Activated effector memory CD4-positive, alpha-beta T cell treated with anti-CD3 and anti-CD28 coated beads, Interleukin-2, amount 50 U/mL, for 16 hours (primary cell): ENCODE measurements around the gene RGS6.

ENCODE experiments used
- DNase-seq: peaks from one replicate; pipeline ENCODE4 v3.0.0-alpha.2; 2020

The RGS6 gene

DNA sequence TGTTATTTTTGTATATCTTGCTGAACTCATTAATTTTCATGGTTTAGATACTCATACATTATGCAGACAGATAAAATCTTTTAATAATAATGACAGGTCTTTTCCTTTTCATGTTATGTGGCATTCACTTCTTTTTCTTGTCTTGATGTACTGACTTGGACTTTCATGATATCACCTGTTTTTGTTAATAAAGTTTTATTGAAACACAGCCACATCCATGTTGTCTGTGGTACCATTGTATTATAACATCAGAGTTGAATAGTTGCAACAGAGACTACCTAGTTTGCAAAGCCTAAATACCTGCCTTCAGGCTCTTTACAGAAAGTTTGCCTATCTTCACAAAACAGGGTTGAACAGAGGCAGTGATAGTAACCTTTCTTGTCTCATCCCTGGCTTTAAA is 85.1 kb downstream of the RGS6 start:
- DNase-seq: no peak

DNA sequence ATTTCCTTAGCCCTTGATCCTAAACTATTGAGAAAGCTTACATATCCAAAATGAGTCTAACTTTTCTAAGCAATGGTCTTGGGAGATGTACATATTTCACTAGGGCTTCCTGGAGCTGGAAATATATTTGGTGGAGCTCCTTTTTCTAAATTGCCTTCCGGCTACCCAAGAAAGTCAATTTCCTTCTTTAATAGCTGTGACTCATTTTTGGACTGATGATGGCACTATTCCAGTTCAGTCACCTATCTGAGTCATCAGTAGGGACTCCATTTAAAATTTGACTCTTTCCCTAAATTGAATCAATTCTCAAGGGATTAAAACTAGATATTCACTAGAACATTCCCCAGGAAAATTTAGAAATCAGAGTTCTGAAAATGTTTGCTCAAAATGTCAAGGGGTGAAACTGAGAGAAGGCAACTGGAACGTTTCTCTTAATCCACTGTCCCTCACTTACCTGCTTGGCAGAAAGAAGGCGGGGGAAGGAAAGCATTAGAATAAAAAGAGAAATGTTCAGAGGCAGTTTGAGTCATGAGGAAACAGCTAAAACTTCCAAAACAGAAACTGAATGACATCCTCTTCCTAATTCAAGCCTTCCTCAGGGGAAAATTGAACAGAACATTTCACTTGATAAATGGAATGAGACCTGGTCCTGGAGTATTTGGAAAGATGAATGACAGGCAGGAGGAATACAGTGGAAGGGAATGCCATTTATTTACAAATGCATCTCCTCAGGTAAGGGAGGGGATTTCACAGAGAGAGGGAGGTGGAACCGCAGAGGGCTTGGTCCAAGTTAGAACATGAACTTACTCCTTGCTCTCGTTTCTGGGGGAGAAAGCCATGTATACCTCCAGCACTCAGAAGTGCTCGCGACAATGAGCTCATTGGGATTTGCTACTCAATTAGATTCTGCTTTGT is 91.2 kb downstream of the RGS6 start:
- no peak for DNase-seq

DNA sequence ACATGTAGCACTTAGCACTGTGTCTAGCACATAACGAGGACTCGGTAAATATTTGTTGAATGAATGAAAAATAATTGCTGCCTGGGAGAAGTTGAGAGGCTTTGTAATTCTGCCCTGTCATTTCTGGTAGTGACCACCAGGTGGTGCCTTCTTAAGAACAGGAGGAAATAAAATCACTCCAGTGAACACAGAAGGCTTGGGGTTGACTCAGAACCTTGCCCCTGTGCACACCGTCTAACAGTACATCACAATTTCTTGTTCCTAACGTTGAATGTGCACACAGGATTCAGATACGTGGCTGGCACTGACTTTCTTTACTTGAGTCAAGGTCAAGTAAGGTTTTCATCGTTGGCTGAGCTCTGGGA is 91.8 kb downstream of the RGS6 start:
- peak; percentile 69 for DNase-seq

DNA sequence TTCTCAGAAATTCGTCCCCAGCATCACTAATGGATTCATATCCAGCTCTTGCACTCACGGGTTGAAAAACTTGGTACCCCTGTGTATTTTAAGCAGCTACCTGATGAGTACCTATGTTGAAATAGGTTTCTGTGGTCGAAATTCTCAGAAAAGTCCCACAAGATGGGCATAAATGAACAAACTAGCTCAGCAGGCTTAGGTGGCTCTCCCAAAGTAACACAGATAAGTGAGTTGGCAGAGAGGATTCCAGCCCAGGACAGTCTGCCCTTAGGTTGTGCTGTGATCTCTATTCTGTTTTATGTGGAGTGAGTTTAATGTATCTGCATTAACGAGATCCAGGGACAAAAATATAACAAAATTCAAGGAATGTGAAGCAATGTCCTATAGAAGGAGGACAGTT is 92.3 kb downstream of the RGS6 start:
- DNase-seq: no peak

DNA sequence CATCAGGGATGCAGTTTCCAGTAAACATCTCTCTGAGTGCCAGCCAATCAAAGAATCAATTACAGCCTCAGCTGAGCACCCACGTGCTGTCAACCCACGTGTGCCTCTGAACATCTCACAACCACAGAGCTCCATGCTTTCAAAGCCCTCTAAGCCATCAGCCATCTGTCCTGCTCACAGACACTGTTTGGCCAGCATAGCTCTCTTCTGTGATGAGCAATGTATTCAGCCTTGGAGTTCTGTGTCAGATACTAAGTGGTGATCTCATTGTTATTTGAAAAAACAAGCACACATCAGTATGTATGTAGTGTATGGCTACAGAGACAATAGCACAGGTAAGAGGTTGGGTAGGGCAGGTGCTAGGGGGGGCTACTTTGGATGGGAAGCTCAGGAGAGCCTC is 94.3 kb downstream of the RGS6 start:
- no peak for DNase-seq

DNA sequence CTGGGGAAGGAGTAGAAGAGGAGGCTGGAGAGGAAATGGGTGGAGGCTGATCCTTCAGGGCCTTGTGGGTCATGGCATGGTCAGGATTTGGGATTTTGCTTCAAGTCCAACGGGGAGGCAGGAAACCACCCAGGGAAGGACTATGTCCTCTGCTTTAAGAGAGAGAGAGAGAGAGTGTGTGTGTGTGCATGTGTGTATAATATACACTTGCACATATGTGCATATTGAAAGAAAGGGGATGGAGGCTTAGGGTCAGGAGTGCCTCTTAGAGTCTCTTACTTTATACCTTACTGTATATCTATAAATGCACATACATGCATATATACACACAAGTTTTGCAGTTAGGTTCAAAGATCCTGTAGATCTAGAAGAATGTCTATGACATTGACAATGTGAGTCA is 94.8 kb downstream of the RGS6 start:
- DNase-seq: no peak

DNA sequence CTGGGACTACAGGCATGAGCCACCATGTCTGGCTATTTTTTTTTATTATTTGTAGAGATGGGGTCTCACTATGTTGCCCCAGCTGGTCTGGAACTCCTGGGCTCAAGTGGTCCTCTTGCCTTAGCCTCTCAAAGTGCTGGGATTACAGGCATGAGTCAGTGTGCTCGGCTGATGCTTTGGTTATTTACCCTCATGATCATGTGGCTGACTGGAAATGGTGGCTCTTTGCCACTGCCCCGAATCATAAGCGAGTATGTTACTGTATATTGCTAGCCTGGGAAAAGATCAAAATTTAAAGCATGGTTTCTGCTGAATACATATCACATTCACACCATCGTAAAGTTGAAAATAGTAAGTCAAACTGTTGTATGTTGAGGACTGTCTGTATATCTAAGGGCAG is 101.1 kb downstream of the RGS6 start:
- no peak for DNase-seq

DNA sequence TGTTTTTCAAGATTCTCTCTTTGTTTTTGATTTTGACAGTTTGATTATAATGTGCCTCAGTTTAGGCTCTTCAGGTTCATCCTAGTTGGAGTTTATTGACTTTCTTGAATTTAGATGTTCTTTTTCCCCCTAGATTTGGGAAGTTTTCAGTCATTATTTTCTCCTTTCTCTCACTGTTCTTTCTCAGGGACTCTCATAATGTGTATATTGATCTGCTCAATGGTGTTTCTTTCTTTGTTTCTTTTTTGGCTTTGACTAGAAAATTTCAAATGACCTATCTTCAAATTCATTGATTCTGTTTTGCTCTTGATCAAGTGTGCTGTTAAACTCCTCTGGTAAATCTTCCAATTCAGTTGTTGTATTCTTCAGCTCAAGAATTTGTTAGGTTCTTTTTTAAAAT is 108.3 kb downstream of the RGS6 start:
- DNase-seq: no peak

DNA sequence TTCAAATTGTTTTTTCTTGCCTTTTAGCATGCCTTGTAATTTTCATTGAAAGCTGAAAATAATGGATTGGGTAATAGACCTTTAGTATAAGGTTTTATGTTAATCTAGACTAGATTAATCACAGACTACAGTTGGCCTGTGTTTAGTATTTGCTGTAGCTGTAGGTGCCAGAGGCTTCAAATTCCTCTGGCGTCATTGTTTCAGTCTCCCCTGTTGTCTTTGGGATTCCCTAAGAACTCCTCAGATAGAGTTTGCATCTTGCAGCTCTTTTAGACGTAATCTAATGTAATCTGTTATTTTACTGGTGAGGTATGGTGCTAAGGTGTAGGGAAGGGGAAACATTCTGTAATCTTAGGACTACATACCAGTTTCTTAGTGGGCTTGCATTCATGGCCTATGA is 113.0 kb downstream of the RGS6 start:
- no peak for DNase-seq

DNA sequence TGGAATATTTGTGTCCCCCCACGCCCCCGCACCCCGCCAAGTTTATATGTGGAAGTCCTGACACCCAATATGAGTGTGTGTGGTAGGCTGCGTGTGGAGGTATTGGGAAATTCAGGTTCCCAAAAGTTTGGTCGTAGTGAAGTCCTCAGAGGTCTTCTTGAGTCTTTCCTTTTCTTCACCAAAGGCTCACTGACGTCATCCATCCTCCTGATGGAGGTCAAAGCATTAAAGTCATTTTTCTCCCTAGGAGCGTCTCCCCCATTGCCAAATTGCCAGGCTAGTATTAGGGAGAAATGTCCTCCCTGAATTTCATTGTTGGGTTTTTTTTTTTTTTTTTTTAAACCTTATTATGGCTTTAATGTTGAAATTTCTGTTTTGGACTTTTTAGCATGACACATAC is 113.7 kb downstream of the RGS6 start:
- no peak for DNase-seq

DNA sequence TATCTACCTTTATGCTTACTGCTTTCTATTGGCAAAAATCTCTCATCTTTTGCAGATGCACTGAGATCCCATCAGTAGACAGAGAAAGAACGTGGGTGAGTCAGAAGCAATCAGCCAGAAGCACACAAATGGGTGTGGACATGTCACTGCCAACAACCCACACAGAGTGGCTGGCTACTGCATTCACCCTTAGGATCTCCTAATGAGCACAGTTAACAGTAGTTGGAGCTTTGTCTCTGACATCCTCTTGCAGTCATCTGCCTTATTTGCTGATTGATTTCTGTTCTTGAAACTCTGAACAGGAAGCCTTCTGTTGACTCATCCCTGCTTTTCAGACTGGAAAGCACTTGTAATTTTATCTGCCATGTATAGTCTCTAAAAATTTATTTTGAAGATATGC is 117.2 kb downstream of the RGS6 start:
- peak; percentile 64 for DNase-seq

DNA sequence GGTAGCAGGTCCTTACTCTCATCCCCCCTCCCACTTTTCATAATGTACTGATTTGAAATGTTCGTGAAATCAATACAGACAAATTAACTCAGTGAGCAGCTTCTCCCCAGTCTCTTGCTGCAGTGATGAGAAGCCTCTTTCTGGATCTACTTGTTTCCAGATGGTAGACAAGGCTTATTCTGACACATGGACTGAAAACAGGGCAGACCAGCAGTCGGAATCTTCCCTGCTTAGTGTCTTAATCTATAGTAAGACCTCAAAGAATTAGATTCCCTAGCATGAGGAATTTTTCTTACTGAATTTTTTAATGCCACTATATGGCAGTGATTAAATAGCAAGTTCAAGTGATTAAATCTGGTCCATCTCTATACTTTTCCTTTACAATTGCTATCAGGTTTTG is 120.1 kb downstream of the RGS6 start:
- DNase-seq: no peak

DNA sequence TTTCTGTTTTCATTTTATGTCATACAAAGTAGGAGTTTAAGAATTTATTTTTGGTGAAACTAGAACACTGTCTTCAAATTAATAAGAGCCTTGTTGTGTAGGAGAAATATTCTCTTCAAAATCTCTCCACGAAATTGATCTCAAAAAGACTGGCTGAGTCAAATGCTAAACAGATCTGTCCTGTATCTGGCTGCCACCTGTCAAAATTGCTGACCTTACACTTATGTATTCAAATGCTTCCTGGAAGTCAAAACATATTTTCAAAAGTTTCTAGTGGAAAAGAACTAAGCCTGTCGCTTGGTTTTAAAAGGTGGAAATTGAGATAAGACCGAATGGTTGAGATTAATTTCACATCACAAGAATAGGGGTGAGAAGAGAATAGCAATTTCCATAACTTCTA is 121.4 kb downstream of the RGS6 start:
- DNase-seq: no peak

DNA sequence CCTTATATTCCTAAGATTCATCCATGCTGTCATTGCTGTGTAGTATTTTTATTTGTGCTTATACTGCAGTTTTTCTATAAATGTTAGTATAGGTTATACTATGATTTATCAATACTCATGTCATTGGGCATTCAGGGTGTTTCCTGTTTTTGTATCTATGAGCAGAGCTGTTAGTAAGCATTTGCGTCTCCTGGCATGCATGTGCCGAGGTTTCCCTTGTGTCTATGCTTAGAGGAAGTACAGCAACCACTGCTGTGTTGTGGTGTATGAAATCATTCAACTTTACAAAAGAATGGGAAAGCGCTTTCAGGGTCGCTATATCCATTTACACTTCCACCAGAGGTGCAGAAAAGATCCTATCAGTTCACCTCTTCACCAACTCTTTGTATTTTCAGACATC is 122.7 kb downstream of the RGS6 start:
- DNase-seq: no peak

DNA sequence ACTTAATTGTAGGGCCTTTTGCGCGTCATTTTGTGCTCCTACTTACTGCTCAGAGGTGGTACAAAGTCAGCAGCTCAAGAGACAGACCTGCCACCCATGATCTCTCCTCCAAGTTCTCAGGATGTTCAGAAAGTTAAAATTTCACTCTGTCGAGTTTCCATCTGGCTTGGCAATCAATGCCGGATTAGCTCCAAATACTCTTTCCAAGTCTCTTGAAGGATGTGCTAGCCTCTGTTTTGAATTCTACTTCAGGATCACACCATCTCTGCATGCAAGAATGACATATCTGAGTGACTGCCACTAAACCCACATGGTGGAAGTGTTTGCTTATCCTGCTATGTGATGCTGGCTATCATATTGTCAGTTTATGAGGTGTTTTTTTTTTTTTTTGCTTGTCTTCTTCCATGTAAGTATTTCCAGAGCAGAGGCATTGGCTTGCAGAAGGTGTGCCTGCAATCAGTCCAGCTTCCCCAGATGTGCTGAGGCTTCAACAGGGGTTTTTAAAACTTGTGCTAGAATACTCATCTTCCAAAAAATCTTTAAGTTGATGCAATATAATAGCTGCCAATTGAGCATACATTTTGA is 125.6 kb downstream of the RGS6 start:
- no peak for DNase-seq

DNA sequence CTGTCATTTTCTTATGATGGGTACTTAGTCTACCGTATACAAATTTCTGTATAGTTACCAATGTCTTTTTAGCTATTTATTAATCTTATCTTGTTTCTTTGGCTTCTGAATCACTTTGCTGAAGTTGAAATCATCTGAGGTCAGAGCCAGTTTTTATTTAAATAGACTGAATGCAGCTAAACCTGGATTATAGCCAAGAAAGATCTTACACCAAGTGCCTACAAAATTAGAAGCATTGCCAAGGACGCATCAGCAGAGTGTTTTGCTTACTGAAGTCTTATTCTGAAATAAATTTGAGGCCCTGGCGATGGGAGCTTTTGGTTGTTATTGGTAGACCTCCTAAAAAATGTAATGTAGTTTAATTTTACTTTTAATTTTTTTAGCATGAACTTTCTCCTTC is 128.2 kb downstream of the RGS6 start:
- DNase-seq: no peak

DNA sequence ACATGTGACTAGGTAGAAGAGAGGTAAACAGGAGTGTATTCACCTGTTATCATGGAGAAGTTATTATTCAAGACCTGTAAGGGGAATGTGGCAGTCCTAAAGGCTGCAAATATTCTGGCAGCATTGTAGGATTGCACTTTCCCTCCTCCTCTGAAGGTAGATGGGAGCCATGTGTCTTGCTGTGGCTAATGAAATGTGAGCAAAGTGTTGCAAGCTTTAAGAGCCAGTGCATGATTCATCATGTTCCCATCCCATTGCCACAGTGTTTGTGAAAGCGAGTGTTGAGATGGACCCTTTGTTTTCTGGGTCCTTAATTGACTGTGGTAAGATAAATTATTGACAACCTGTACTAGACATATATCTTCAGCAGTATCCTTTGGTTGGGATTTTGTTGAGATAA is 128.7 kb downstream of the RGS6 start:
- no peak for DNase-seq

DNA sequence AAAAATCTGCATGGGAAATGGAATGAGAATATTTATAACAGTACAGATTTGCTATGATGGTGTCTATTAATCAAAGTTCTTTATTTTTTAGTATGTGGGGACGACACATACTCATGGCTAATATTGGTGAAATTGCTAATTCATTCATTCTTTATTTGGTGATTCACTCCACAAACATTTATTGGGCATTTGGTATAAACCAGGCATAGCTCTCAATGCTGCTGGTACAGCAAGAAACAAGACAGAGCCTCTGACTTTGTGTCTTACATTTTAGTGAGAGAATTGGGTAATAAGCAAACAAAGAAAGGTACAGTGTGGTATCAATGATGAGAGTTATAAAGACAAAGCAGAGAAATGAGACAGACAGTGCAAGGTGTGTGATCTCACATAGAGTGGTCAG is 129.5 kb downstream of the RGS6 start:
- no peak for DNase-seq

DNA sequence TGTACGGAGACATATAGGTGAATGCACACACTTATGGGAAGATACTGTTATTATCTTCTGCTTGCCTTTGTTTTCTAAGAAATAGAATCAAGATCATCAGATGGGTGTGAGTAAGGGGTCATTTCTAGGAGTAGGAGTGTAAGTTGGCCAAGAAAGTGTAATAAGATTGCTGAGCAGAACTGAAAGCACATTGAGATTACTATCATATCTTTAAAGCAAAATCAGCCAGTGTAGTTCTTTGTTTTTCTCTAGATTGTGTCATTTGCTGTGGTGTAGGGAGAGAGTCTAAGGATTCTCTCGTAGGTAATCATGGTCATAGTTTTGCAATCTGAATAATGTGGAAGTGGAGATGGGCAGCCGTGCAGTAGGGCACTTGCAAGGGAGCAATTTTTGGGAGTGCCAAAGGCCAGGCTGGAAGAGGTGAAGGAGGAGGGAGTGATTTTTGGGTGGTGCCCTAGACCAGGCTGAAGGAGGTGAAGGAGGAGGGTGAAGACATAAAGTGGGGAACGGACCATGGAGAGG is 131.6 kb downstream of the RGS6 start:
- DNase-seq: no peak

DNA sequence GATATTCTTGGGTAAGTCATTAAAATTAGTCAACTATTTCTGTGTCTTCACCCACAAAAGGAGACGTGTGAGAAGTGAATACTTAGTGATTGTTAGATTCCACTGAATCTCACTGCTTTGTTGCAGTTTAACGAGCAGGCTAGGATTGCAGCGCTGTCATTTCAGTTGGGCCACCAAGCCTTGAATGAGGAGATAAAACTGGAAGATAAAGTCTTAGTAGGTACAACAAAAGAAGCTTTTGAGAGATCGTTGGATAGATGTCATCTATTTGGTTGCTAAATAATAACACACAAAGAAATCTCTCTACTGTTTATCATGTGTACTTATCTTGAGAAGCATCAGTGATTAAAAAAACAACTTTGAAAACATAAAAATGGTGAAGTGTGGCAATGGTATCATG is 132.3 kb downstream of the RGS6 start:
- no peak for DNase-seq

DNA sequence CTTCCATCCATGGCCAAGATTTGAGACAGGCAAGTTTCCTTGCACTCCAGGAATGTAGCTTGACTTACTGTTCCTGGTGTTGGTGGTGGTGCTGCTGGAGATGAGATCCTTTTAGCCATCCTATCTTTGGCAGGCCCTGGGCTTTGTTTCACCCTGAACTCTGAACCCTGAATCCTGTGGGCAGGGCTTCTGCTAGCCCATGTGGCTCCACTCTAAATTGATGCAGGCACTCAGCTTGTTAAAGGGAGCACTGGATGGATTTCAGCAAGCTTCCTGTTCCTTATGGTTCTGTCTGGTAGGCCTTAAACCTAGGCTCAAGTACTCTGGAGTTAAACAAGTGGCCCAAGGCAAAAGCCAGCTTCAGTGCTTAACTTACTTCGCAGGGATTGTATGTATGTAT is 138.2 kb downstream of the RGS6 start:
- no peak for DNase-seq

DNA sequence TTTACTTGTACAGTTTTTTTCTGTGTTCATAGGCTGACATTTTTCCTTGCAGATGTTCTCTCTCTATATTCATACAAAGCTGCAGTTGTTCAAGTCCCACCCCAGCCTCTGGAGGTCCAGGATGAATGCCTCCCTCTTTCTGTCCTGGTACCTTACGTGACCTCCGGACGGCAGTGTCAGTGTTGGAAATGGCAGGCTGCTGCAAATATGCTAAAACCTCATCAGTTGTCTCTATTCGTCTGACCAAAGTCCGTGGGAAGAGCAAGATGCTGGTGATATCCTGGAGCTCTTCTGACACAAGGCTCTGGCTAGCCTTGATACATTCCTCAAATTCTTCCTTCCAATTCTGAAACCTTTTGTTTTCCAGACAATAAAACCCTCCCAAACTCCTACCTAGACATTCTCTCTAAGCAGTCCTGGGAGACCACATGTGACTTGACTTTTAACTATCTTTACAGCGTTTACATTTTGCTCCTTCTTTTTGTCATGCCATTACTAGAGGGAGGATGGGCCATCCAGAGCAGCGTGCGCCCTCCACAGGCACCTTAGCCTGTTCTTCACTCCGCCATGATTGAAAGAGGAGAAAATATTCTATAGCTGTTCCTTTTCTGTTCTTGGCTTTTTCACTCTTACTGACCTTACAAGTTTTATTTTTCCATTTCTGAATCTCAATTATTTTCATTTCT is 143.6 kb downstream of the RGS6 start:
- no peak for DNase-seq

DNA sequence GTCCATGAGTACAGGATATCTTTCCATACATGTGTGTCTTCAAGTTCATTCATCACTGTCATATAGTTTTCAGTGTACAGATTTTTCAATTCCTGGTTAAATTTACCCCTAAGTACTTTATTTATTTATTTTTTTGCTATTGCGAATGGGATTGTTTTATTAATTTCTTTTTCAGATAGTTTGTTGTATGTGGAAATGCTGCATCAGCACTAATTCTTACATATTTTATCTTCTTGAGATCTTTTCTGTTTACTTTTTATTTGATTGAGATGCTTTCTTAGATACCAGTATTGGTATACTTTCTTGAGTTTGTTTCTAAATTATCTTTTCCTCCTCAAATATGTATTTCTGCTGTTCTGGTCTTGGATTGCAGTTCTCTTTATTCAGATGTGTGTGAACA is 148.9 kb downstream of the RGS6 start:
- no peak for DNase-seq

DNA sequence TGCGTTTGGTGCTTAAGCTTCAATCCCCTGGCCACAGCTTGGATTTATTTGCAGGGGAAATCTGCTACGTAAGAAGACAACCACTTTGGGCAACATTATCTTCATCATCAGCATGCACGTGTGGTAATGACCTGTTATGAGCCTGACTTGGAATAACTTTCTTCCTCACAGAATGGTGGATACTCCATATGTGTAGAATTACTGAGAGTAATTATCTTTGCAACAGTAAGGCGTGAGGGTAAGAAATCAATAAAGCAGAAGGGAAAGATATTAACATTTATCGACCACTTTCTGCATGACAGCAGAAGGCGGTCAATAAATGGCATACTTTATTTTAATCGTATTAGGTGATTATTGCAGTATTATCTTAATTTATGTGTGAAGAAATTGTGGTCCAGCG is 152.7 kb downstream of the RGS6 start:
- no peak for DNase-seq
